Astrocyte (in vitro differentiated cells and primary cell): ENCODE data around the gene MREG.

ENCODE experiments used
- EZH2 ChIP-seq: IDR thresholded peaks from 2 replicates; pipeline ENCODE4 v1.6.1; 2012; ENCODE audit warnings: mild to moderate bottlenecking, low read length, inconsistent platforms; ENCODE audit not compliant: insufficient read depth
- TF ChIP-seq, protein P1 (sequence below): IDR thresholded peaks from 2 replicates; pipeline ENCODE4 v1.5.1; 2011; ENCODE audit warnings: low read depth, mild to moderate bottlenecking, inconsistent platforms, low read length, moderate library complexity; ENCODE audit not compliant: insufficient read depth

GRCh38 chr2:215983581-215984351 lies 29.6 kb downstream of the MREG start:
- TF ChIP-seq EZH2, result no peak
- TF ChIP-seq, protein P1, sequence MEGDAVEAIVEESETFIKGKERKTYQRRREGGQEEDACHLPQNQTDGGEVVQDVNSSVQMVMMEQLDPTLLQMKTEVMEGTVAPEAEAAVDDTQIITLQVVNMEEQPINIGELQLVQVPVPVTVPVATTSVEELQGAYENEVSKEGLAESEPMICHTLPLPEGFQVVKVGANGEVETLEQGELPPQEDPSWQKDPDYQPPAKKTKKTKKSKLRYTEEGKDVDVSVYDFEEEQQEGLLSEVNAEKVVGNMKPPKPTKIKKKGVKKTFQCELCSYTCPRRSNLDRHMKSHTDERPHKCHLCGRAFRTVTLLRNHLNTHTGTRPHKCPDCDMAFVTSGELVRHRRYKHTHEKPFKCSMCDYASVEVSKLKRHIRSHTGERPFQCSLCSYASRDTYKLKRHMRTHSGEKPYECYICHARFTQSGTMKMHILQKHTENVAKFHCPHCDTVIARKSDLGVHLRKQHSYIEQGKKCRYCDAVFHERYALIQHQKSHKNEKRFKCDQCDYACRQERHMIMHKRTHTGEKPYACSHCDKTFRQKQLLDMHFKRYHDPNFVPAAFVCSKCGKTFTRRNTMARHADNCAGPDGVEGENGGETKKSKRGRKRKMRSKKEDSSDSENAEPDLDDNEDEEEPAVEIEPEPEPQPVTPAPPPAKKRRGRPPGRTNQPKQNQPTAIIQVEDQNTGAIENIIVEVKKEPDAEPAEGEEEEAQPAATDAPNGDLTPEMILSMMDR, result no peak
